ENCODE measurements around the gene HOXC4.

DNA sequence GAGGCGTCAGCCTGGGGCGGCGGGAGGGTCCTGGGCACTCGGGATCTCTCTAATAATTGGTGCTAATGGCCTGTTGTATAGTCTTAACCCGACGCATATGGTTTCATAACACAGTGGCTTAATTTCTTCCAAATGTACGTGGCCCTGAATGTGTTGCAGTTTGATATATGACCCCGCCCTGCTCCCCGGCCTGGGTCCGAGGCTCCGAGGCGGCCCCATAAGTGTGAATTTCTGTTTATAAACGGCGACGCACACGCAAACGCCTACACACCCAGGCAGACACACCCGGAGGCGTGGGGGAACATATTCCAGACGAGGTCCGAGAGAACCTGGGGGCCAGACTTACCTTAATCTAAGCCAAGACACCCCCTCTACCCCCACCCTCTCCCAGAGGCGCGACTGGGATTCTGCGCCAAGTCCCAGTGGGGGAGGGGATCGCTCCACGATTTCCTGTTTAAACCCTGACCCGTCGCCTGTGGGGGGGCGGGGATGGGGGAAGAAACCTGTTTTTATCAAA is 35.1 kb upstream of the HOXC4 start:
- TF ChIP-seq, protein P1, sequence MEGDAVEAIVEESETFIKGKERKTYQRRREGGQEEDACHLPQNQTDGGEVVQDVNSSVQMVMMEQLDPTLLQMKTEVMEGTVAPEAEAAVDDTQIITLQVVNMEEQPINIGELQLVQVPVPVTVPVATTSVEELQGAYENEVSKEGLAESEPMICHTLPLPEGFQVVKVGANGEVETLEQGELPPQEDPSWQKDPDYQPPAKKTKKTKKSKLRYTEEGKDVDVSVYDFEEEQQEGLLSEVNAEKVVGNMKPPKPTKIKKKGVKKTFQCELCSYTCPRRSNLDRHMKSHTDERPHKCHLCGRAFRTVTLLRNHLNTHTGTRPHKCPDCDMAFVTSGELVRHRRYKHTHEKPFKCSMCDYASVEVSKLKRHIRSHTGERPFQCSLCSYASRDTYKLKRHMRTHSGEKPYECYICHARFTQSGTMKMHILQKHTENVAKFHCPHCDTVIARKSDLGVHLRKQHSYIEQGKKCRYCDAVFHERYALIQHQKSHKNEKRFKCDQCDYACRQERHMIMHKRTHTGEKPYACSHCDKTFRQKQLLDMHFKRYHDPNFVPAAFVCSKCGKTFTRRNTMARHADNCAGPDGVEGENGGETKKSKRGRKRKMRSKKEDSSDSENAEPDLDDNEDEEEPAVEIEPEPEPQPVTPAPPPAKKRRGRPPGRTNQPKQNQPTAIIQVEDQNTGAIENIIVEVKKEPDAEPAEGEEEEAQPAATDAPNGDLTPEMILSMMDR (IDR thresholded peaks at IDR 0.05) = no peak
- TF ChIP-seq POLR2A (IDR thresholded peaks at IDR 0.05) = no peak
